Heart left ventricle (tissue), 16 donors: ENCODE results near the gene ENDOD1. TPM values are rescaled to one million over a fixed set of nuclear protein-coding genes. Genes with fewer than 3 reads are reported as not detected.

Experiments used
- ATAC-seq, 4 donors: fragments of 200-7000 bp; cut with Tn5 transposase; one replicate each; pipeline ENCODE4 v1.9.1; 2020 to 2022; ENCODE audit warnings: moderate library complexity in 4 of 4, mild to moderate bottlenecking in 3 of 4, moderate number of reproducible peaks in 1 of 4
- DNase-seq, 5 donors: peaks; one replicate each; pipeline ENCODE4 v3.0.0-alpha.2; 2020
- H3K27ac ChIP-seq, 12 donors: fragments of 200-600 bp; sonication (generic) in 4 of 12; one replicate each; pipeline versions ENCODE4 v1.5.0 to v1.8.0; 2016 to 2022; ENCODE audit warnings: mild to moderate bottlenecking in 2 of 12
- H3K27me3 ChIP-seq, 9 donors: fragments of 200-600 bp; sonication (generic) in 2 of 9; one replicate each; pipeline versions ENCODE4 v1.5.1 to v1.8.0; 2016 to 2022; ENCODE audit warnings: mild to moderate bottlenecking in 3 of 9
- H3K36me3 ChIP-seq, 9 donors: fragments of 200-600 bp; sonication (generic) in 2 of 9; one replicate each; pipeline versions ENCODE4 v1.5.0 to v1.8.0; 2018 to 2022; ENCODE audit warnings: mild to moderate bottlenecking in 2 of 9
- H3K4me1 ChIP-seq, 12 donors: fragments of 200-600 bp; sonication (generic) in 4 of 12; one replicate each; pipeline versions ENCODE4 v1.5.0 to v1.8.0; 2016 to 2022; ENCODE audit warnings: mild to moderate bottlenecking in 3 of 12
- H3K4me3 ChIP-seq, 12 donors: fragments of 200-600 bp; sonication (generic) in 4 of 12; one replicate each; pipeline versions ENCODE4 v1.5.0 to v1.8.0; 2017 to 2022; ENCODE audit warnings: mild to moderate bottlenecking in 9 of 12, moderate library complexity in 4 of 12
- H3K9me3 ChIP-seq, 12 donors: fragments of 200-600 bp; sonication (generic) in 4 of 12; one replicate each; pipeline versions ENCODE4 v1.5.0 to v1.8.0; 2016 to 2022; ENCODE audit warnings: mild to moderate bottlenecking in 1 of 12
- CTCF ChIP-seq, 12 donors: fragments of 200-600 bp; sonication (generic) in 4 of 12; IDR thresholded peaks; one replicate each; pipeline versions ENCODE4 v1.5.0 to v1.8.0; 2018 to 2022; ENCODE audit warnings: antibody characterized with exemption in 12 of 12, mild to moderate bottlenecking in 5 of 12
- POLR2A ChIP-seq, 2 donors: fragments of 450-650 bp; IDR thresholded peaks; one replicate each; pipeline ENCODE4 v1.6.1; 2017; ENCODE audit warnings: antibody characterized with exemption in 2 of 2, mild to moderate bottlenecking in 2 of 2, moderate library complexity in 2 of 2
- WGBS, 4 donors: extraction: QIAGEN DNeasy Blood & Tissue Kit in 2 of 4; methylation state at CpG; one replicate each; pipeline versions ENCODE4 v1.1.5 to v1.1.7; 2013 to 2018; 5-methylcytosine and 5-hydroxymethylcytosine counted together
- intact Hi-C, 10 donors: fragments of 100-400 bp; cut with DNase I; formaldehyde crosslinking; loops; one replicate each; pipeline versions ENCODE4 v1.11.1 to v1.14.2; 2022
- polyA plus RNA-seq, 2 donors: library from polyadenylated mRNA; stranded (reverse); fragments of 200-250 nt; gene quantifications; one replicate each; pipeline ENCODE4 v1.2.3, GENCODE V29; 2013
- total RNA-seq, 9 donors: library from RNA; depleted of rRNA in 2 of 9; stranded (reverse); fragments of >200 nt in 2 of 9; fragmentation: NEBNext Ultra II Directional in 3 of 9; extraction: Animal tissue kit (Norgen Biotek cat#: 25700) in 3 of 9; gene quantifications; one replicate each; pipeline versions ENCODE4 v1.1.0 to v1.2.4, GENCODE V29; 2016 to 2023
- donor health status: ischemic (EF 13 %, LVEDD 7.1; RV severe dilation, severe dysfunction).
- donor health status: healthy with polysubstance abuse.
- donor health status: DM: no; HTN: yes; CAD: no.
- donor health status: DM: no; HTN: no; CAD: no.
- donor health status: ischemic (EF 25% LVEDD 6.9; RV normal size, moderate dysfunction).
- donor health status: ischemic (EF 25% LVEDD 5.7; RV mildly dilated, moderate dysfunction).
- donor health status: healthy.
- donor health status: DM: yes; HTN: yes; CAD: no.
- donor health status: ischemic (EF 35%, LVEDD 5.7; RV mildly dilated, moderate dysfunction).
- donor health status: nonischemic (EF 11% LVEDD 7.7; RV severe dilation, severe dysfunction).
- donor health status: DM: yes; HTN: yes; CAD: no.
- donor health status: PGD.
- donor health status: ischemic (EF 29% LVEDD 5.4; RV normal size, mild dysfunction).
- donor health status: nonischemic (EF 23%, LVEDD 6.1; RV moderate dilation, normal function).

ENDOD1 gene
- total and polyA plus RNA-seq, 11 donors: 4.0 to 28.5 (median 12.8) TPM

- Histone ChIP-seq H3K36me3 (no peaks in the 10 kb centered on the region), H3K27me3 (no peaks in the 10 kb centered on the region), H3K9me3 (no peaks in the 10 kb centered on the region), H3K27ac (peak overlapping the region in 1 of 12 donors; percentile 23), H3K4me3 (no peak overlapping the region), H3K4me1 (peaks cover 0 to 60% (median 28%) of the 10 kb centered on the region in 12 donors)
- peak in 9 of 12 donors; percentile 7 to 49 (median 30) for TF ChIP-seq CTCF (IDR thresholded peaks at IDR 0.05)
- no peak for TF ChIP-seq POLR2A (IDR thresholded peaks at IDR 0.05)
- ATAC-seq (no peak), DNase-seq (no peak)
- 52 to 58% (median 54%) methylated on average over 5 of the region's 5 CpGs for WGBS, 4 donors
- intact Hi-C loops: loop anchor here in 2 of 10 donors (5.0 kb wide), 1 partner anchor 55 kb away; no protein-coding TSS in a partner anchor
Observed at GRCh38 chr11:95092549-95093324, 3.1 kb downstream of the ENDOD1 start.

- TF ChIP-seq POLR2A (IDR thresholded peaks at IDR 0.05) (no peak), CTCF (IDR thresholded peaks at IDR 0.05) (no peak)
Observed at GRCh38 chr11:95093548-95093947, 3.9 kb downstream of the ENDOD1 start.

GRCh38 chr11:95095858-95096587 is 6.4 kb downstream of the ENDOD1 start:
- no peaks in the 10 kb centered on the region for H3K9me3 ChIP-seq
- H3K4me3 ChIP-seq: peak overlapping the region in 1 of 12 donors; percentile 18
- 33 to 44% (median 38%) methylated on average over 4 of the region's 4 CpGs for WGBS, 4 donors
- TF ChIP-seq POLR2A (IDR thresholded peaks at IDR 0.05) (no peak), CTCF (IDR thresholded peaks at IDR 0.05) (no peak)
- no peaks in the 10 kb centered on the region for H3K36me3 ChIP-seq
- H3K27me3 ChIP-seq: no peaks in the 10 kb centered on the region
- intact Hi-C loops: loop anchor here in 2 of 10 donors (5.0 kb wide), 2 partner anchors 41 to 56 kb away; no protein-coding TSS in a partner anchor
- DNase-seq: no peak
- peak overlapping the region in 3 of 12 donors; percentile 2 to 76 (median 26) for H3K27ac ChIP-seq
- peaks cover 0 to 48% (median 18%) of the 10 kb centered on the region in 12 donors for H3K4me1 ChIP-seq
- peak in 3 of 4 donors; percentile 60 to 75 (median 60) for ATAC-seq

More at GRCh38 chr11:95093548-95093947, 3.9 kb downstream of the ENDOD1 start:
- WGBS, 4 donors: 92 to 95% (median 93%) methylated on average over 3 of the region's 3 CpGs
- no peaks in the 10 kb centered on the region for H3K27me3 ChIP-seq
- no peak overlapping the region for H3K27ac ChIP-seq
- no peak overlapping the region for H3K4me3 ChIP-seq
- DNase-seq: no peak
- intact Hi-C loops: loop anchor here in 2 of 10 donors (5.0 kb wide), 1 partner anchor 54 kb away; no protein-coding TSS in a partner anchor
- no peak for ATAC-seq
- peaks cover 0 to 58% (median 28%) of the 10 kb centered on the region in 12 donors for H3K4me1 ChIP-seq
- H3K9me3 ChIP-seq: no peaks in the 10 kb centered on the region
- H3K36me3 ChIP-seq: no peaks in the 10 kb centered on the region

- no peak for TF ChIP-seq CTCF (IDR thresholded peaks at IDR 0.05)
- no peak for TF ChIP-seq POLR2A (IDR thresholded peaks at IDR 0.05)
- Histone ChIP-seq H3K9me3 (no peaks in the 10 kb centered on the region), H3K27me3 (no peaks in the 10 kb centered on the region), H3K36me3 (peaks cover 0 to 7% (median 0%) of the 10 kb centered on the region in 9 donors), H3K27ac (no peak overlapping the region), H3K4me1 (peaks cover 0 to 36% (median 10%) of the 10 kb centered on the region in 12 donors), H3K4me3 (no peak overlapping the region)
- ATAC-seq: no peak
- DNase-seq: no peak
- intact Hi-C loops: loop anchor here in 2 of 10 donors (5.0 kb wide), 2 partner anchors 40 to 55 kb away; no protein-coding TSS in a partner anchor
- WGBS, 4 donors: 68 to 78% (median 73%) methylated on average over 3 of the region's 3 CpGs
Observed at GRCh38 chr11:95097209-95097608, 7.6 kb downstream of the ENDOD1 start.
